Activated naive CD4-positive, alpha-beta T cell (primary cell): ENCODE results near the gene VMP1.
A peak's percentile ranks its signal among the peaks of the same experiment; 100 is the strongest.
"Not testable (repeated sequence)": the region's sequence is repeated elsewhere in the genome, so short reads cannot be mapped to it uniquely, and the experiment has no call there.

Experiments
- DNase-seq, 4 experiments: peaks; one replicate each; lab custom pipeline; 2025; lab: John Stamatoyannopoulos, UW

VMP1 gene

GRCh38 chr17:59841091-59841881, 133.8 kb downstream of the VMP1 start:
- not testable (repeated sequence) for DNase-seq

- DNase-seq = not testable (repeated sequence)
These were observed 134.4 kb downstream of the VMP1 start for GRCh38 chr17:59841882-59842263.

DNA sequence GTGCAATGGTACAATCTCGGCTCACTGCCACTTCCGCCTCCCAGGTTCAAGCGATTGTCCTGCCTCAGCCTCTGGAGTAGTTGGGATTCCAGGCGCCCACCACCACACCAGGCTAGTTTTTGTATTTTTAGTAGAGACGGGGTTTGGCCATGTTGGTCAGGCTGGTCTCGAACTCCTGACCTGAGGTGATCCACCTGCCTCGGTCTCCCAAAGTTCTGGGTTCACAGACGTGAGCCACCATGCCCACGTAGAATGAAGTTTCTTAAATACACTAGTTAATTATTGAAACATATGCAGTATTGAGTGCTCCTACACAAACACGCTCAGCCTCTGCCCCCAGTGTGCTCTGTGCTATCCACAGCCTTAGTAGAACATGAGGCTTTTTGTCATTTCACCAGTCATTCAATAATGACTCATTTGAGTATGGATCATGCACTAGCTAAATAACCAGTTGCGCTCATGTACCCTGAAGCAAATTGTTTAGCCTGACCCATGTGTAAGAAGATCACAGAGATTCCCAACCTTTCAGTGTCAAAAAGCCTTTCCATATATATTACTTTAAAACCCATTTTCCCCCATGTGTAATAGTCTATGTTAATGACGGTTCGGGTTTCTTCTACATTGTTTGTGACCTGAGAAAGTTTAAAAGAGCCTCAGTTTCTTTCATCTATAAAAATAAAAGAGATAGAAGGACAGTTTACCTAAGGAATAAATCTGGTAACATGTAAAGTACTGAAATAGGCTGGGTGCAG, 135.6 kb downstream of the VMP1 start:
- DNase-seq = no peak

- no peak for DNase-seq
These were observed 137.6 kb downstream of the VMP1 start for GRCh38 chr17:59844884-59845594.

GRCh38 chr17:59845595-59846393, 138.3 kb downstream of the VMP1 start:
- no peak for DNase-seq

DNA sequence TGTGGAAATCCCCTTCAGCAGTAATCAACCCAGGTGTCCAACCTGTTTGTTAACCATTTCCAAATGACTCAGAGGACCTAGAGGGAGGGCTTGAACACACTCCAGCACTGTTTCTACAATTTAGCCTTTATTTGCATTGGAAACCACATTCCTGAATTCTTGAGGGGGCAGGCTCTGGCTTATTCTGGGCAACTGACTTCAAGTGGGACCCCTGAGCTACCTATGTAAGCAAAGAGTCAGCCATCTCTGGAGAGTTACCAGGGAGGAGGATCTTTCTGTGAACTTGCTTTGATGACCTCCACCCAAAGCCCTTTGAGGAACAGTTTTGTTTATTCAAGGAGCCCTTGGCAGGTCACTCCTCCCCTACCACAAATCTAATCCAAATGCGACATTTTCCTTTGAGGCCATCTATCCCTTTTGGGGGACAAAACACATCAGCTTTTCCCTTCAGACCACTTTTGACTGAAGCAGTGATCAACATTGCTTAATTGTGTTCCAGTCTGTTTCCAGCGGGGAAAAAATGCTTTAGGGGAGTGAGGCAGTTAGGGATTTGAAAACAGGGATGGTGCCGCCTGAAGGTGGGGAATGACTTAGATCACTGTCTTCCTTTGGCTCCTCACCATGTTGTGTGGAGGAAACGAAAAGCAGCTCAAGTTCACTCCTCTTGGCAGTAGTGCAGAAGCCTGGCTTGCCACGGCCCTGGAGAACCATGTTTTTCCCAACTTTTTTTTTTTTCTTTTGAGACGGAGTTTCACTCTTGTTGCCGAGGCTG, 139.1 kb downstream of the VMP1 start:
- no peak for DNase-seq

DNA sequence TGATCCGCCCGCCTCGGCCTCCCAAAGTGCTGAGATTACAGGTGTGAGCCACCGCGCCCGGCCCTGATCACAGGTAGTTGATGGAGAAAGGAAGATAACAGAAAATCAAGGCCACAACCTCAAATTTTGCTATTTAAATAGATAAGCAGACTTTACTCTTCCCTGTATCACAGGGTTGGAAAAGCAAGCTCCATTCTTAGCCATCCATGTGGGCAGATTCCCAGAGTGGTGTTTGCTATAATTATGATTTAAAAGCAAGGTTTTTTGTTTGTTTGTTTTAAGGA, 140.9 kb downstream of the VMP1 start:
- DNase-seq = no peak

DNA sequence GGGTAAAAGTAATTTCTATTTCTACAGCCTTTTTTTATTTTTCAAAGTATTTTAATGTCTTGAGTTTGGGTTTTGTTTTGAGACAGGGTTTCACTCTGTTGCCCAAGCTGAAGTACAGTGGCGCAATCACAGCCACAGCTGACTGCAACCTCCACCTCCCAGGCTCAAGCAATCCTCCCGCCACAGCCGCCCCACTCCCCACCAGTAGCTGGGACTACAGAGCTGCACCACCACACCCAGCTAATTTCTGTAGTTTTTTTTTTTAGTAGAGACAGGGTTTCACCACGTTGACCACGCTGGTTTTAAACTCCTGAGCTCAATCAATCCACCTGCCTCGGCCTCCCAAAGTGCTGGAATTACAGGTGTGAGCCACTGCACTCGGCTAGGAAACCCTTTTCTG, 141.3 kb downstream of the VMP1 start:
- DNase-seq = no peak

- DNase-seq = not testable (repeated sequence)
These were observed 142.9 kb downstream of the VMP1 start for GRCh38 chr17:59850311-59850710.

GRCh38 chr17:59851439-59852375, 144.3 kb downstream of the VMP1 start:
- DNase-seq = no peak

- not testable (repeated sequence) for DNase-seq
These were observed 145.4 kb downstream of the VMP1 start for GRCh38 chr17:59852847-59853167.

DNA sequence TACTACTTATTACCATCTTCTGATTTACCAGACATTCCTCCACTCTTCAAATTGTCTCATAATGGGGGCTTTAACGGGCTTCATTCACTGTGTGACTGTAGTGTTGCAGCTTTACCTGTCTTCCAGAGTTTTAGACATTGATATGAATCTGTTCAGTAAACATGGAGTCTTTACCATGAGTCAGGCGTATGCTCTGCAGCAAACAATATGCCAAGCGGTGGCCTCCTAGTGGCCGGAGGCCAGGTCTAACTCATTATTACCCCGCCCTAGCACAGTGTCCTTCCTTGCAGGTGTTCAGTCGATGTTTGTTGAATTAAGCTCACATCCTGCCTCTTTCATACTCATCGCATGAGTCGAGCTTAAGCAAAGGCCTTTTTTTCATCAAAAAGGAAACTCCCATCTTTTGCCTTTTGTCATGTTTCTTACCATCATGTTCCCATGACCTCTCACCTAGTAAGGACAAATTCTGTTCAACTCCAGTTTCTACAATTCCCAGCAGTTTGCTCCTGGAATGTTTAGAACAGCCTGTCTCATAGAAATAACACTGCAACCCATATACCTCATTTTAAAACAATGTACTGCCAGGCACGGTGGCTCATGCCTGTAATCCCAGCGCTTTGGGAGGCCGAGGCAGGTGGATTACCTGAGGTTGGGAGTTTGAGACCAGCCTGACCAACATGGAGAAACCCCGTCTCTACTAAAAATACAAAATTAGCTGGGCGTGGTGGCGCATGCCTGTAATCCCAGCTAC, 145.9 kb downstream of the VMP1 start:
- peak in 2 of 4 experiments; percentile 17 to 25 for DNase-seq

DNA sequence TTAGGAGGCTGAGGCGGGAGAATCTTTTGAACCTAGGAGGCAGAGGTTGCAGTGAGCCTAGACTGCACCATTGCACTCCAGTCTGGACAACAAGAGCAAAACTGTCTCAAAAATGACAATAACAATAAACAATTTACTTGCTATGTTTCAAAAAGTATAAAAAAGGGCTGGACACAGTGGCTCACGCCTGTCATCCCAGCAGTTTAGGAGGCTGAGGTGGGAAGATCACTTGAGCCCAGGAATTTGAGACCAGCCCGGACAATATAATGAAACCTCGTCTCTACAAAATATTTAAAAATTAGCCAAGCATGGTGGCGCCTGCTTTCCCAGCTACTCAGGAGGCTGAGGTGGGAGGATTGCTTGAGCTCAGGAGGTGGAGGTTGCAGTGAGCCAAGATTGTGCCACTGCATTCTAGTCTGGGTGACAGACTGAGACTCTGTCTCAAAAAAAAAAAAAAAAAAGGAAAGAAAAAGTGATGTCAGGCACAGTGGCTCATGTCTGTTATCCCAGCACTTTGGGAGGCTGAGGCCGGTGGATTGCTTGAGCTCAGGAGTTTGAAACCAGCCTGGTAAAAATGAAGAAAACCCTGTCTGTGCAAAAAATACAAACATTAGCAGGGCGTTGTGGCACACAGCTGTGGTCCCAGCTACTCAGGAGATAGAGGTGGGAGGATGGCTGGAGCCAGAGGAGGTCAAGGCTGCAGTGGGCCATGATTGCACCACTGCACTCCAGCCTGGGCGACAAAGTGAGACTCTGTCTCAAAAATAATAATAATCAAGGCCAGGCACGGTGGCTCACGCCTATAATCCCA, 146.7 kb downstream of the VMP1 start:
- not testable (repeated sequence) for DNase-seq

DNA sequence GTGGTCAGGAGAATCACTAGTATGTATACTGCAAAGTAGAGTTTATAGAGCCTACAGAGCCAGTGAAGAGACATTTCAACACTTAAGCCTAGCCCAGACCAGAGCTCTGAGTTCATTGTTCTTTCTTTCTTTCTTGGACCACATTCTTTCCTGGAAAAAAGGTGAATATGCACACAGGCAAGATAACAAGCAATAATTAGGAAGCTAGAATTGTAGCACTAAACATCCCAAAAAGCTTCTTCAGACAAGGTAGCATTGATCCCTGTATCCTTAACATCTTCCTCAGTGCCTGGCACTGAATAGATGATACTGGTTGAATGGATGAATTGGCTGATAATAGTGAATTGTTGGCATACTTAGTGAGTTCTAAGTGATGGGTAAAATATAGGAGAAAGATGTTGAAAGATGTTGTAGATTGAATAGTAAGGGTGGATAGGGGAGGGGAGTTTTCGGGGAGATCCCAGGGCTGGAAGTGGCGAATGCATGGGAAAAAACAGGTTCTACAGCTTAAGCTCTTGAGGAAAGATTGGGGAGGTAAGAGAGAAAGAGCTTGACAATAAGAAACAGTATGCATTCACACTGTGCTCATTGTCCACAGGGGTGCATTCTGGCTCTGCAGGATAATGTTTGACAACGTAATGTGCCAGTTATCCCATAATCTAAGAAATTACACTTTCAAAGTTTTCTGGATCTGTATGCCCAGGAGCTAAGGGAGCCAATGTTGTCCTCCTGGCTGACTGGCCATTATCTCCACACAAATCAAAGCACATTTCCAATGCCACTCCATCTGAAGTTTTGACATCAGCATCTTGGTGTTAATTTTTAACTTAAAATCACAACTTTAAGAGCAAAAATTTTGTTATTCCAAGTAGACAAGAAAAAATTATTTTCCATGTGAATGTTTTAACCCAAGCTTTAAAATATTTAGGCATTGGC, 149.7 kb downstream of the VMP1 start:
- no peak for DNase-seq

- no peak for DNase-seq
These were observed 150.8 kb downstream of the VMP1 start for GRCh38 chr17:59858167-59858816.

DNA sequence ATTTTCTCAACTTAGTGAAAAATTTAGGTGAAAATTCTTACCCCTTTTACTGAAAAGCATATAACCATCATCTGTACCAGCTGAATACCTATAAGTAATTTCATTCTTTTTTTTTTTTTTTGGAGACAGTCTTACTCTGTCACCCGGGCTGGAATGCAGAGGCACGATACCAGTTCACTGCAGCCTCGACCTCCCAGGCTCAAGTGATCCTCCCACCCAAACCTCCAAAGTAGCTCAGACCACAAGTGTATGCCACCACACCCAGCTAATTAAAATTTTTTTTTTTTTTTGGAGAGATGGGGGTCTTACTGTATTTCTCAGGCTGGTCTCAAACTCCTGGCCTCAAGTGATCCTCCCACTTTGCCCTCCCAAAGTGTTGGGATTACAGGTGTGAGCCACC, 151.5 kb downstream of the VMP1 start:
- DNase-seq = no peak

GRCh38 chr17:59859444-59860025, 152.1 kb downstream of the VMP1 start:
- DNase-seq = no peak
